KMS-11 (cell line): Measurements from ENCODE around the gene ELAVL1.

Source experiments
- H2AFZ ChIP-seq: fragments of 200-600 bp; sonication (generic); 2 replicates; pipeline ENCODE4 v1.6.1; 2016; ENCODE audit warnings: antibody characterized with exemption, mixed run types, low read depth
- H3K27ac ChIP-seq: fragments of 200-600 bp; sonication (generic); 2 replicates; pipeline ENCODE4 v1.6.1; 2016; ENCODE audit warnings: mild to moderate bottlenecking, mixed run types
- H3K27me3 ChIP-seq: fragments of 200-600 bp; sonication (generic); 2 replicates; pipeline ENCODE4 v1.6.1; 2017; ENCODE audit warnings: mild to moderate bottlenecking, low read depth, mixed run types, moderate library complexity; ENCODE audit not compliant: insufficient read depth
- H3K36me3 ChIP-seq: fragments of 200-600 bp; sonication (generic); 2 replicates; pipeline ENCODE4 v1.6.1; 2017; ENCODE audit warnings: mild to moderate bottlenecking, mixed run types; ENCODE audit not compliant: insufficient read depth
- H3K4me1 ChIP-seq: fragments of 200-600 bp; sonication (generic); 2 replicates; pipeline ENCODE4 v1.6.1; 2016; ENCODE audit warnings: mild to moderate bottlenecking, low read depth, mixed run types; ENCODE audit not compliant: poor library complexity, severe bottlenecking
- H3K4me2 ChIP-seq: fragments of 200-600 bp; sonication (generic); 2 replicates; pipeline ENCODE4 v1.7.0; 2016; ENCODE audit warnings: mild to moderate bottlenecking, mixed run types
- H3K4me3 ChIP-seq: fragments of 200-600 bp; sonication (generic); IDR thresholded peaks from 2 replicates; pipeline ENCODE4 v1.6.1; 2017; ENCODE audit warnings: low read depth, low read length, mixed read lengths; ENCODE audit not compliant: insufficient read depth
- H3K79me2 ChIP-seq: fragments of 200-600 bp; sonication (generic); 2 replicates; pipeline ENCODE4 v1.6.1; 2016; ENCODE audit warnings: low read depth, mixed run types; ENCODE audit not compliant: insufficient read depth
- H3K9ac ChIP-seq: fragments of 200-600 bp; sonication (generic); 2 replicates; pipeline ENCODE4 v1.6.1; 2016; ENCODE audit warnings: mild to moderate bottlenecking, mixed run types
- H4K20me1 ChIP-seq: fragments of 200-600 bp; sonication (generic); 2 replicates; pipeline ENCODE4 v1.6.1; 2016; ENCODE audit warnings: mild to moderate bottlenecking, mixed run types; ENCODE audit not compliant: insufficient read depth
- TF ChIP-seq, protein P1 (sequence below): fragments of 200-600 bp; sonication (generic); conservative IDR thresholded peaks from 2 replicates; pipeline ENCODE4 v1.6.1; 2017; ENCODE audit warnings: low read depth, mild to moderate bottlenecking, antibody characterized with exemption, low read length, moderate library complexity, mixed read lengths

Gene ELAVL1

GRCh38 chr19:7914099-7914498 is 91.3 kb downstream of the ELAVL1 start:
- H4K20me1 ChIP-seq = no peaks in the 10 kb centered on the region
- TF ChIP-seq, protein P1, sequence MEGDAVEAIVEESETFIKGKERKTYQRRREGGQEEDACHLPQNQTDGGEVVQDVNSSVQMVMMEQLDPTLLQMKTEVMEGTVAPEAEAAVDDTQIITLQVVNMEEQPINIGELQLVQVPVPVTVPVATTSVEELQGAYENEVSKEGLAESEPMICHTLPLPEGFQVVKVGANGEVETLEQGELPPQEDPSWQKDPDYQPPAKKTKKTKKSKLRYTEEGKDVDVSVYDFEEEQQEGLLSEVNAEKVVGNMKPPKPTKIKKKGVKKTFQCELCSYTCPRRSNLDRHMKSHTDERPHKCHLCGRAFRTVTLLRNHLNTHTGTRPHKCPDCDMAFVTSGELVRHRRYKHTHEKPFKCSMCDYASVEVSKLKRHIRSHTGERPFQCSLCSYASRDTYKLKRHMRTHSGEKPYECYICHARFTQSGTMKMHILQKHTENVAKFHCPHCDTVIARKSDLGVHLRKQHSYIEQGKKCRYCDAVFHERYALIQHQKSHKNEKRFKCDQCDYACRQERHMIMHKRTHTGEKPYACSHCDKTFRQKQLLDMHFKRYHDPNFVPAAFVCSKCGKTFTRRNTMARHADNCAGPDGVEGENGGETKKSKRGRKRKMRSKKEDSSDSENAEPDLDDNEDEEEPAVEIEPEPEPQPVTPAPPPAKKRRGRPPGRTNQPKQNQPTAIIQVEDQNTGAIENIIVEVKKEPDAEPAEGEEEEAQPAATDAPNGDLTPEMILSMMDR = no peak
- H3K27me3 ChIP-seq = peaks cover 27% of the 10 kb centered on the region
- no peak overlapping the region for H3K27ac ChIP-seq
- H3K4me3 ChIP-seq = no peak overlapping the region
- peaks cover 3% of the 10 kb centered on the region for H3K4me1 ChIP-seq
- no peak overlapping the region for H3K9ac ChIP-seq
- H2AFZ ChIP-seq = no peak overlapping the region
- H3K36me3 ChIP-seq = no peaks in the 10 kb centered on the region
- no peaks in the 10 kb centered on the region for H3K79me2 ChIP-seq
- no peak overlapping the region for H3K4me2 ChIP-seq

GRCh38 chr19:7913652-7914051 is 91.8 kb downstream of the ELAVL1 start:
- Histone ChIP-seq H3K27me3 (peaks cover 27% of the 10 kb centered on the region), H3K4me3 (no peak overlapping the region), H3K4me2 (no peak overlapping the region), H3K4me1 (no peaks in the 10 kb centered on the region), H3K36me3 (no peaks in the 10 kb centered on the region), H3K9ac (no peak overlapping the region), H2AFZ (no peak overlapping the region), H4K20me1 (no peaks in the 10 kb centered on the region), H3K79me2 (no peaks in the 10 kb centered on the region), H3K27ac (no peak overlapping the region)
- TF ChIP-seq, protein P1 = no peak

DNA sequence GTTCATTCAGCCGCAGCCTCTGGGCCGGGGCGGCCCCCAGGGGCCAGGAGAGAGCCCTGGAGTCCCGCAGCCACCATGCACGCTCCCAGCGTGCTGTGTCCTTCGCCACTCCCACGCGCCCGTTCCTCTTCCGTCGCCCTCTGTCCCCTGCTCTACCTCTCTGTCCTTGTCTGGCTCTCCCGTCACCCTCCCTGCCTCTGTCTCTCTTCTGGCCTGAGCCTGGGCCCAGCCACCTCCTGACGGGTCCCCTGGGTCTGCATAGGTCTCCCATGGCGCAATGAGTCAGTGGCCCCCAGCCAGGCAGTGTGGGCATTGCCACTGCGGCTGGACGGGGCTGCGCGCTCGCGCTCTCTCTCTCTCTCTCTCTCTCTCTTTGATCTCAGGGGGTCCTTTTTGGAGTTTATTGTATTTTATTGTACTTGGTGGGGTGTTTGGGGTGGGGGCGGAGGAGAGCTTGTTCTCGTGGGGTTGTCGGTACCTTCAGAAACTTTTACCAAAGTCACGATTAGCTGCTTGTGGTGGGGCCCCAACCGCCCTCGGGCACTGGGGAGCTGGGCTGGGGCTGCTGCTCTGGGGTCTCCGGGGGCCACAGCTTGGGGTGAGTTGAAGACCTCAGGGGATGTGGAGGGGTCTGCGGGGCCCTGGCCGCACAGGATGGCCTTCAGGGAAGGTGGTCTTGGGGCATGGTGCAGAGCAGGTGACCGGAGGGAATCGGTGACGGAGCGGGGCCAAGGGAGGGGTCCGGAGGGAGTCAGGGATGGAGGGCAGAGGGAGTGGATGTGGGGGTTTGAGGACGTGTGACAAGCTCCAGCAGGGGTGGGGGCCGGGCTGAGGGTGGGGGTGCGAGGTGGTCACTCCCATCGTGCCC is 92.5 kb downstream of the ELAVL1 start:
- Histone ChIP-seq H3K79me2 (no peaks in the 10 kb centered on the region), H3K4me1 (no peaks in the 10 kb centered on the region)

DNA sequence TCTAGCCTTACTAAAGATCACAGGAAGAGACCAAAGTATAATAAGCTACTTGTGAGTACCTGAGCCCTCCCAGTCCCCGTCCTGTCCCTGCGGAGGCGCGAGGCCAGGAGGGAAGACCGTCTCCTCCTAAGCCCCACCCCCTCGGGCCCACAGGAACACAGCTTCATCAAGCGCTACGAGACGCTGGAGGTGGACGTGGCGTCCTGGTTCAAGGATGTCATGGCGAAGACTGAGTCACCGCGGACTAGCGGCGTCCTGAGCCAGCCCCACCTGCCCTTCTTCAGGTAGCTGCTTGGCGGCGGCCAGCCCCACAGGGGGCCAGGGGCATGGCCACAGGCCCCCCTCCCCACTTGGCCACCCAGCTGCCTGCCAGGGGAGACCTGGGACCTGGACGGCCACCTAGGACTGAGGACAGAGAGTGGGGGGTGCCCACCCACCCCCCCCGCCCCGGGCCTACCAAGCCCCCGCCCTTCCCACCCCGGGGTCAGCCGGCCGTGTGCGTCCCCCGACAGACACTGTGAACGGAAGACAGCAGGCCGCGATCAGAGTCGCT is 93.2 kb downstream of the ELAVL1 start:
- no peak overlapping the region for H3K9ac ChIP-seq
- H3K4me3 ChIP-seq = no peak overlapping the region
- H4K20me1 ChIP-seq = no peaks in the 10 kb centered on the region
- no peak overlapping the region for H3K4me2 ChIP-seq
- H3K27ac ChIP-seq = no peak overlapping the region
- no peaks in the 10 kb centered on the region; the same call in 1 of the 2 replicates for H3K79me2 ChIP-seq
- peaks cover 14% of the 10 kb centered on the region for H3K27me3 ChIP-seq
- H2AFZ ChIP-seq = no peak overlapping the region
- H3K36me3 ChIP-seq = no peaks in the 10 kb centered on the region
- TF ChIP-seq, protein P1 = no peak
- no peaks in the 10 kb centered on the region for H3K4me1 ChIP-seq

More for the DNA sequence above, 92.5 kb downstream of the ELAVL1 start:
- no peak overlapping the region for H3K9ac ChIP-seq
- peaks cover 19% of the 10 kb centered on the region for H3K27me3 ChIP-seq
- TF ChIP-seq, protein P1 = no peak
- H3K36me3 ChIP-seq = no peaks in the 10 kb centered on the region
- no peak overlapping the region for H3K4me2 ChIP-seq
- no peak overlapping the region for H3K4me3 ChIP-seq
- H2AFZ ChIP-seq = no peak overlapping the region
- no peak overlapping the region for H3K27ac ChIP-seq
- no peaks in the 10 kb centered on the region for H4K20me1 ChIP-seq
